ENCODE data around the gene APOBEC3B. TPM values are rescaled to one million over a fixed set of nuclear protein-coding genes. Genes with fewer than 3 reads are reported as not detected.
"Not testable (repeated sequence)": the region's sequence is repeated elsewhere in the genome, so short reads cannot be mapped to it uniquely, and the experiment has no call there.

The APOBEC3B gene
- total RNA-seq, 1 experiment from 2014 or later: 22.6 TPM

GRCh38 chr22:38997518-38997917 is 15.4 kb downstream of the APOBEC3B start:
- DNase-seq (ENCODE audit: low read depth): no peak

GRCh38 chr22:39003165-39003638 is 21.1 kb downstream of the APOBEC3B start:
- peak; percentile 81 for DNase-seq (ENCODE audit: low read depth)

GRCh38 chr22:39007177-39007576 is 25.0 kb downstream of the APOBEC3B start:
- DNase-seq (ENCODE audit: low read depth): no peak

GRCh38 chr22:39008271-39008850 is 26.2 kb downstream of the APOBEC3B start:
- not testable (repeated sequence) for DNase-seq (ENCODE audit: low read depth)

GRCh38 chr22:39010946-39011345 is 28.8 kb downstream of the APOBEC3B start:
- DNase-seq (ENCODE audit: low read depth): no peak

- no peak for DNase-seq (ENCODE audit: low read depth)
Measured at GRCh38 chr22:39012533-39013511, 30.7 kb downstream of the APOBEC3B start.

GRCh38 chr22:39013561-39013941 is 31.4 kb downstream of the APOBEC3B start:
- DNase-seq (ENCODE audit: low read depth): not testable (repeated sequence)

- DNase-seq (ENCODE audit: low read depth): peak; percentile 91
Measured at GRCh38 chr22:39013942-39014722, 32.0 kb downstream of the APOBEC3B start, which contains the start of gene APOBEC3C. TSS of gene APOBEC3C (plus strand) at chr22:39014257. CDS start at chr22:39014363, 106 bp downstream.

GRCh38 chr22:39014723-39015121 is 32.6 kb downstream of the APOBEC3B start:
- peak; percentile 18 for DNase-seq (ENCODE audit: low read depth)

GRCh38 chr22:39016592-39016991 is 34.4 kb downstream of the APOBEC3B start:
- no peak for DNase-seq (ENCODE audit: low read depth)

- no peak for DNase-seq (ENCODE audit: low read depth)
Measured at GRCh38 chr22:39017596-39018365, 35.6 kb downstream of the APOBEC3B start.

GRCh38 chr22:39020021-39020651 is 38.0 kb downstream of the APOBEC3B start:
- not testable (repeated sequence) for DNase-seq (ENCODE audit: low read depth)

GRCh38 chr22:39021552-39022250 is 39.6 kb downstream of the APOBEC3B start:
- no peak for DNase-seq (ENCODE audit: low read depth)

- no peak for DNase-seq (ENCODE audit: low read depth)
Measured at GRCh38 chr22:39024519-39025308, 42.6 kb downstream of the APOBEC3B start.

GRCh38 chr22:39026509-39027150 is 44.5 kb downstream of the APOBEC3B start:
- no peak for DNase-seq (ENCODE audit: low read depth)

- DNase-seq (ENCODE audit: low read depth): no peak
Measured at GRCh38 chr22:39027717-39028116, 45.6 kb downstream of the APOBEC3B start.

- DNase-seq (ENCODE audit: low read depth): no peak
Measured at GRCh38 chr22:39028281-39028680, 46.1 kb downstream of the APOBEC3B start.

- DNase-seq (ENCODE audit: low read depth): no peak
Measured at GRCh38 chr22:39029227-39029626, 47.1 kb downstream of the APOBEC3B start.

GRCh38 chr22:39030705-39031104 is 48.6 kb downstream of the APOBEC3B start:
- DNase-seq (ENCODE audit: low read depth): no peak

All from M059J (cell line).